Left lung (tissue), 10 donors: ENCODE data around the gene SLC38A11. TPM values are rescaled to one million over a fixed set of nuclear protein-coding genes. Genes with fewer than 3 reads are reported as not detected.

Experiments
- ATAC-seq: fragments of 200-7000 bp; cut with Tn5 transposase; one replicate; pipeline ENCODE4 v1.9.1; 2020; ENCODE audit warnings: moderate library complexity
- DNase-seq, 4 donors: peaks; one replicate each; pipeline ENCODE4 v3.0.0-alpha.2; 2013 to 2020
- H3K27ac ChIP-seq, 2 donors: fragments of 200-600 bp; sonication (generic) in 1 of 2; one replicate each; pipeline versions ENCODE4 v1.5.0 to v1.8.0; 2020 to 2021
- H3K27me3 ChIP-seq, 2 donors: fragments of 200-600 bp; sonication (generic) in 1 of 2; one replicate each; pipeline versions ENCODE4 v1.5.0 to v1.8.0; 2020 to 2021
- H3K36me3 ChIP-seq, 2 donors: fragments of 200-600 bp; sonication (generic) in 1 of 2; one replicate each; pipeline versions ENCODE4 v1.5.0 to v1.8.0; 2020 to 2021
- H3K4me1 ChIP-seq, 2 donors: fragments of 200-600 bp; one replicate each; pipeline ENCODE4 v1.8.0; 2021
- H3K4me3 ChIP-seq, 2 donors: fragments of 200-600 bp; sonication (generic) in 1 of 2; one replicate each; pipeline versions ENCODE4 v1.5.0 to v1.8.0; 2020 to 2021; ENCODE audit warnings: mild to moderate bottlenecking in 1 of 2
- H3K9me3 ChIP-seq, 2 donors: fragments of 200-600 bp; sonication (generic) in 1 of 2; one replicate each; pipeline versions ENCODE4 v1.5.0 to v1.8.0; 2020 to 2021
- CTCF ChIP-seq, 2 donors: fragments of 200-600 bp; sonication (generic) in 1 of 2; IDR thresholded peaks; one replicate each; pipeline versions ENCODE4 v1.5.0 to v1.8.0; 2021; ENCODE audit warnings: antibody characterized with exemption in 2 of 2
- intact Hi-C, 2 donors: fragments of 100-400 bp; cut with DNase I; formaldehyde crosslinking; loops; one replicate each; pipeline versions ENCODE4 v1.11.2 to v1.14.2; 2022
- polyA plus RNA-seq, 6 donors: library from polyadenylated mRNA; unstranded; fragments of 120-200 nt; gene quantifications; one replicate each; pipeline ENCODE4 v1.2.1, GENCODE V29; 2013; ENCODE audit not compliant: insufficient read length in 6 of 6
- total RNA-seq, 2 donors: library from RNA; stranded (reverse); fragmentation: NEBNext Ultra II Directional; extraction: Animal tissue kit (Norgen Biotek cat#: 25700); gene quantifications; one replicate each; pipeline ENCODE4 v1.2.1, GENCODE V29; 2021
- donor health status: DM: no; HTN: yes; CAD: no.
- donor health status: DM: no; HTN: no; CAD: no.

SLC38A11 gene
- total and polyA plus RNA-seq, 8 donors = 0.29 to 3.6 (median 1.6) TPM

GRCh38 chr2:164974221-164974620, 18.9 kb upstream of the SLC38A11 start:
- no peak for TF ChIP-seq CTCF (IDR thresholded peaks at IDR 0.05)
- Histone ChIP-seq H3K4me3 (no peak overlapping the region), H3K27ac (no peak overlapping the region), H3K27me3 (no peaks in the 10 kb centered on the region), H3K36me3 (no peaks in the 10 kb centered on the region), H3K4me1 (no peaks in the 10 kb centered on the region), H3K9me3 (no peaks in the 10 kb centered on the region)
- intact Hi-C loops = no loop called here
- ATAC-seq (no peak), DNase-seq (no peak)

GRCh38 chr2:164972216-164972615, 16.9 kb upstream of the SLC38A11 start:
- no peak for DNase-seq
- Histone ChIP-seq H3K27me3 (no peaks in the 10 kb centered on the region), H3K4me3 (no peak overlapping the region), H3K9me3 (peaks cover 0 to 4% of the 10 kb centered on the region in 2 donors), H3K27ac (no peak overlapping the region), H3K36me3 (no peaks in the 10 kb centered on the region), H3K4me1 (no peaks in the 10 kb centered on the region)
- no peak for TF ChIP-seq CTCF (IDR thresholded peaks at IDR 0.05)
- intact Hi-C loops = no loop called here
- no peak for ATAC-seq

- TF ChIP-seq CTCF (IDR thresholded peaks at IDR 0.05) = no peak
- no peak for ATAC-seq
- no peaks in the 10 kb centered on the region for H3K27me3 ChIP-seq
- H3K27ac ChIP-seq = no peak overlapping the region
- DNase-seq = no peak
- peaks cover 0 to 4% of the 10 kb centered on the region in 2 donors for H3K9me3 ChIP-seq
- H3K36me3 ChIP-seq = no peaks in the 10 kb centered on the region
- intact Hi-C loops = no loop called here
- H3K4me3 ChIP-seq = no peak overlapping the region
- no peaks in the 10 kb centered on the region for H3K4me1 ChIP-seq
Measured at GRCh38 chr2:164969909-164970690, 14.8 kb upstream of the SLC38A11 start.

- Histone ChIP-seq H3K4me1 (no peaks in the 10 kb centered on the region), H3K27ac (no peak overlapping the region), H3K27me3 (no peaks in the 10 kb centered on the region), H3K9me3 (peaks cover 0 to 4% of the 10 kb centered on the region in 2 donors), H3K4me3 (no peak overlapping the region), H3K36me3 (no peaks in the 10 kb centered on the region)
- DNase-seq (peak in 1 of 4 donors; percentile 35), ATAC-seq (peak; percentile 96)
- TF ChIP-seq CTCF (IDR thresholded peaks at IDR 0.05) = no peak
- intact Hi-C loops = no loop called here
Measured at GRCh38 chr2:164967781-164968228, 12.5 kb upstream of the SLC38A11 start.

- DNase-seq = no peak
- TF ChIP-seq CTCF (IDR thresholded peaks at IDR 0.05) = no peak
- Histone ChIP-seq H3K27ac (no peak overlapping the region), H3K9me3 (peaks cover 0 to 4% of the 10 kb centered on the region in 2 donors), H3K27me3 (no peaks in the 10 kb centered on the region), H3K4me1 (no peaks in the 10 kb centered on the region), H3K4me3 (no peak overlapping the region), H3K36me3 (no peaks in the 10 kb centered on the region)
- intact Hi-C loops = no loop called here
- peak; percentile 18 for ATAC-seq
Measured at GRCh38 chr2:164967361-164967760, 12.0 kb upstream of the SLC38A11 start.
